Loucy (cell line): ENCODE results near the gene HRH1.

ENCODE experiments used
- H2AFZ ChIP-seq: fragments of 200-600 bp; sonication (generic); 2 replicates; pipeline ENCODE4 v1.6.0; 2016; ENCODE audit warnings: antibody characterized with exemption, mild to moderate bottlenecking, low read length, moderate library complexity
- H3F3A ChIP-seq: fragments of 200-600 bp; 2 replicates; pipeline ENCODE4 v1.6.0; 2016; ENCODE audit warnings: antibody characterized with exemption, low read depth, mild to moderate bottlenecking
- H3K27me3 ChIP-seq: fragments of 200-600 bp; sonication (generic); 2 replicates; pipeline ENCODE4 v1.6.1; 2014; ENCODE audit warnings: low read length, mild to moderate bottlenecking; ENCODE audit not compliant: insufficient read depth, poor library complexity, severe bottlenecking
- H3K36me3 ChIP-seq: fragments of 200-600 bp; sonication (generic); 2 replicates; pipeline ENCODE4 v1.6.1; 2016; ENCODE audit warnings: low read length; ENCODE audit not compliant: insufficient read depth
- H3K4me1 ChIP-seq: fragments of 200-600 bp; sonication (generic); 2 replicates; pipeline ENCODE4 v1.5.1; 2014; ENCODE audit warnings: low read length, mild to moderate bottlenecking; ENCODE audit not compliant: insufficient read depth, poor library complexity, severe bottlenecking
- H3K4me2 ChIP-seq: fragments of 200-600 bp; sonication (generic); 2 replicates; pipeline ENCODE4 v1.6.0; 2014; ENCODE audit warnings: antibody characterized with exemption, low read length, low read depth, mild to moderate bottlenecking; ENCODE audit not compliant: poor library complexity, severe bottlenecking
- H3K4me3 ChIP-seq: fragments of 200-600 bp; sonication (generic); 2 replicates; pipeline ENCODE4 v1.5.1; 2014; ENCODE audit warnings: low read length, mild to moderate bottlenecking, mixed read lengths; ENCODE audit not compliant: poor library complexity, severe bottlenecking
- H3K79me2 ChIP-seq: fragments of 200-600 bp; sonication (generic); 2 replicates; pipeline ENCODE4 v1.6.1; 2014; ENCODE audit warnings: low read length; ENCODE audit not compliant: insufficient read depth
- H3K9ac ChIP-seq: fragments of 200-600 bp; sonication (generic); 2 replicates; pipeline ENCODE4 v1.6.0; 2014; ENCODE audit warnings: mild to moderate bottlenecking, low read depth, low read length, moderate library complexity; ENCODE audit not compliant: poor library complexity, severe bottlenecking
- H3K9me2 ChIP-seq: fragments of 200-600 bp; sonication (generic); replicated peaks from 2 replicates; pipeline ENCODE4 v1.6.1; 2016; ENCODE audit warnings: low read depth, low read length, mixed read lengths
- H3K9me3 ChIP-seq: fragments of 200-600 bp; sonication (generic); 2 replicates; pipeline ENCODE4 v1.6.1; 2014; ENCODE audit warnings: mild to moderate bottlenecking, antibody characterized with exemption, low read length, low read depth; ENCODE audit not compliant: insufficient read depth
- H4K20me1 ChIP-seq: fragments of 200-600 bp; sonication (generic); 2 replicates; pipeline ENCODE4 v1.6.0; 2014; ENCODE audit warnings: antibody characterized with exemption, low read length, mild to moderate bottlenecking; ENCODE audit not compliant: insufficient read depth, poor library complexity, severe bottlenecking
- EZH2phosphoT487 ChIP-seq: fragments of 200-600 bp; IDR thresholded peaks from 2 replicates; pipeline ENCODE4 v1.6.1; 2018; ENCODE audit warnings: antibody characterized with exemption, mild to moderate bottlenecking, moderate library complexity, borderline replicate concordance
- TF ChIP-seq, protein P1 (sequence below): fragments of 200-600 bp; sonication (generic); conservative IDR thresholded peaks from 2 replicates; pipeline ENCODE4 v1.5.1; 2014; ENCODE audit warnings: mild to moderate bottlenecking, antibody characterized with exemption, low read length

Gene HRH1

DNA sequence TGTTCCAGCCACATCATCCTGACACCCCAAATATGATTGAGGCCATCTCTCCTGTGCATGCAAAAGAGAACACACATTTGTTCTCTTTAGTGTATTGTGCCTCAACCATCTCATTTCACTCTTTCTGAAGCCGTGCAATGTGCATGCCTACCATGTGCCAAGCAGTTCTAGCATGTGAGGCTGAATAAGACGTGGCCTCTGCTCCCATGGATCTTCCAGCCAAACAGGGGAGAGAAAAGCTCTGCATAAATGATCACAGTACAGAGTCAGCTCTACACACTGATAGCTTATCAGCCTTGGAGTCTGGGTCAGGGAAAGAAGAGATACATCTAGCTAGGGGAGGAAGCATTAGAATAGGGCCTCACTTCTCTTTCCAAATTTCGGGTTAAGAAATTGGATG lies 69.7 kb downstream of the HRH1 start:
- H2AFZ ChIP-seq: no peak overlapping the region
- no peak for TF ChIP-seq EZH2phosphoT487
- TF ChIP-seq, protein P1, sequence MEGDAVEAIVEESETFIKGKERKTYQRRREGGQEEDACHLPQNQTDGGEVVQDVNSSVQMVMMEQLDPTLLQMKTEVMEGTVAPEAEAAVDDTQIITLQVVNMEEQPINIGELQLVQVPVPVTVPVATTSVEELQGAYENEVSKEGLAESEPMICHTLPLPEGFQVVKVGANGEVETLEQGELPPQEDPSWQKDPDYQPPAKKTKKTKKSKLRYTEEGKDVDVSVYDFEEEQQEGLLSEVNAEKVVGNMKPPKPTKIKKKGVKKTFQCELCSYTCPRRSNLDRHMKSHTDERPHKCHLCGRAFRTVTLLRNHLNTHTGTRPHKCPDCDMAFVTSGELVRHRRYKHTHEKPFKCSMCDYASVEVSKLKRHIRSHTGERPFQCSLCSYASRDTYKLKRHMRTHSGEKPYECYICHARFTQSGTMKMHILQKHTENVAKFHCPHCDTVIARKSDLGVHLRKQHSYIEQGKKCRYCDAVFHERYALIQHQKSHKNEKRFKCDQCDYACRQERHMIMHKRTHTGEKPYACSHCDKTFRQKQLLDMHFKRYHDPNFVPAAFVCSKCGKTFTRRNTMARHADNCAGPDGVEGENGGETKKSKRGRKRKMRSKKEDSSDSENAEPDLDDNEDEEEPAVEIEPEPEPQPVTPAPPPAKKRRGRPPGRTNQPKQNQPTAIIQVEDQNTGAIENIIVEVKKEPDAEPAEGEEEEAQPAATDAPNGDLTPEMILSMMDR: no peak

DNA sequence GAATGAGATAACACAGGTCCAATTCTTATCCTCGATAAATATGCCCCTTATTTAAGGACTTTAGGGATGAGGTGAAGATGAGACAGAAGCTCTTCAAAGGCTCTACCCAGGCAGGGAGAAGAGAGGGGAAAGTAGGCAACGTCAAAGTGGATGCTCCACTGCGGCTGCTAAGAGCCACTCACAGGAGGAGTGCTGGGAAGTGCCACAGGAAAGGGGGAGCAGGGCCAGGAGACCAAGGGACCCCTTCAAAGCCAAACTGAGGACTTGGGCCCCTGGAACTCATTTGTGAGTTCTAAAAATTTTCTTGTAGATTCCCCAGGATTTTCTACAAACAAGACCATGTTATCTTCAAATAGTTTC lies 70.6 kb downstream of the HRH1 start:
- Histone ChIP-seq H3K36me3 (no peaks in the 10 kb centered on the region), H3K4me1 (peaks cover 33% of the 10 kb centered on the region), H3K4me3 (peak overlapping the region; percentile 70), H3F3A (0 out of 2 replicates have a peak, but pooled peaks cover 4% of the 10 kb centered on the region), H3K4me2 (peak overlapping the region; percentile 67), H3K9me2 (no peaks in the 10 kb centered on the region), H3K9ac (peak overlapping the region; percentile 51), H4K20me1 (no peaks in the 10 kb centered on the region), H3K27me3 (no peaks in the 10 kb centered on the region), H3K79me2 (no peaks in the 10 kb centered on the region), H3K9me3 (no peaks in the 10 kb centered on the region), H2AFZ (no peak overlapping the region)
- TF ChIP-seq, protein P1: no peak
- TF ChIP-seq EZH2phosphoT487: no peak

More for the DNA sequence above, 69.7 kb downstream of the HRH1 start:
- Histone ChIP-seq H3K9ac (no peak overlapping the region), H3K9me3 (no peaks in the 10 kb centered on the region), H4K20me1 (no peaks in the 10 kb centered on the region), H3K79me2 (no peaks in the 10 kb centered on the region), H3K36me3 (no peaks in the 10 kb centered on the region), H3K27me3 (no peaks in the 10 kb centered on the region), H3K4me1 (peaks cover 33% of the 10 kb centered on the region), H3K4me2 (no peak overlapping the region), H3F3A (0 out of 2 replicates have a peak, but pooled peaks cover 4% of the 10 kb centered on the region), H3K9me2 (no peaks in the 10 kb centered on the region), H3K4me3 (no peak overlapping the region)

- Histone ChIP-seq H3K79me2 (no peaks in the 10 kb centered on the region), H3K9ac (peak overlapping the region; percentile 51), H4K20me1 (no peaks in the 10 kb centered on the region), H3K9me2 (no peaks in the 10 kb centered on the region), H3K4me3 (peak overlapping the region; percentile 70), H3K36me3 (no peaks in the 10 kb centered on the region), H3K9me3 (no peaks in the 10 kb centered on the region), H2AFZ (peak overlapping the region; percentile 77), H3K4me1 (peaks cover 33% of the 10 kb centered on the region), H3K4me2 (peak overlapping the region; percentile 67), H3F3A (0 out of 2 replicates have a peak, but pooled peaks cover 4% of the 10 kb centered on the region), H3K27me3 (no peaks in the 10 kb centered on the region)
- no peak for TF ChIP-seq EZH2phosphoT487
- TF ChIP-seq, protein P1: no peak
Measured at GRCh38 chr3:11226042-11226370, 71.7 kb downstream of the HRH1 start.
